T-helper 1 cell (primary cell): ENCODE measurements around the gene SEPTIN2.
"Not testable (repeated sequence)": the region's sequence is repeated elsewhere in the genome, so short reads cannot be mapped to it uniquely, and the experiment has no call there.

Experiments used
- DNase-seq, 5 donors: peaks; one replicate each; pipeline ENCODE4 v3.0.0-alpha.2; 2012 to 2020

Gene SEPTIN2

DNA sequence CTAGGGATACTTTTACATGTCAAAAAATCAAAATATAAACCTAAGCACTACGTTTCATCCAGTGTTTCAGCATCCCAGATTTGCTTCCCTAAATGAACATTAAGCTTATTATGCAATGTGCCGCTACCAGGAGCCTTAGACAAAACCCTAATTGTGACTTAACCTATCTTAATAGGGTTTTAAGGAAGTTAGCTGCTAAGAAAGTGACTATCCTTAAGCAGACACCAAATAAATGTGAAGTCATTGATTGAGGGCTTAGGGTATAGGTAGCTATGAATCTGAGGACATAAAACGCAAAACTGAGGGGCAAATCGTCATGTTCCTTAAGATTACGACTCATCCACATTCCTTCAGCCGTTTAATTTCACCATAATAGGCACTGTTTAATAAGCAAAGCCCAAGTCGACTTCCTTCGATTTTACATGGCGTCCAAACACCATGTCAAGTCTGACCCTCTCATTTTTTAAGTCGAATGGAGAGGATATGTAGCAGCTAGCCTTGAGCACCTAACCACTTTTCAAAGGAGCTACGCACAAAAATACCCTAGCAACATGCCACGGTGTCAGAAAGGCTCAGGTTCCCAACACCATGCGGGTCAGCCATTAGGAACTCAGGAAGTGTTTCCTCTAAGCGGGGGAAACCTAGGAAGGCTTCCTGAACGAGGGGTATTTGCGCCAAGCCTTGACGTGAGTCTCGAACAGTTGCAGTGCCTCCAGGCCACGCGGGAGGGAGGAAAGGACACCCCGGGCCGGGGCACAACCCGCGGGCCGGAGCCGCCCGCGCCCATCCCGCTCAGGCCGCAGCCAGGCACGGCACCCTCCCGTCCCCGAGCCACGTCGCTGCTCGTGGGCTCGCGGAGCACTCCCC lies 1.3 kb upstream of the SEPTIN2 start:
- no peak for DNase-seq

DNA sequence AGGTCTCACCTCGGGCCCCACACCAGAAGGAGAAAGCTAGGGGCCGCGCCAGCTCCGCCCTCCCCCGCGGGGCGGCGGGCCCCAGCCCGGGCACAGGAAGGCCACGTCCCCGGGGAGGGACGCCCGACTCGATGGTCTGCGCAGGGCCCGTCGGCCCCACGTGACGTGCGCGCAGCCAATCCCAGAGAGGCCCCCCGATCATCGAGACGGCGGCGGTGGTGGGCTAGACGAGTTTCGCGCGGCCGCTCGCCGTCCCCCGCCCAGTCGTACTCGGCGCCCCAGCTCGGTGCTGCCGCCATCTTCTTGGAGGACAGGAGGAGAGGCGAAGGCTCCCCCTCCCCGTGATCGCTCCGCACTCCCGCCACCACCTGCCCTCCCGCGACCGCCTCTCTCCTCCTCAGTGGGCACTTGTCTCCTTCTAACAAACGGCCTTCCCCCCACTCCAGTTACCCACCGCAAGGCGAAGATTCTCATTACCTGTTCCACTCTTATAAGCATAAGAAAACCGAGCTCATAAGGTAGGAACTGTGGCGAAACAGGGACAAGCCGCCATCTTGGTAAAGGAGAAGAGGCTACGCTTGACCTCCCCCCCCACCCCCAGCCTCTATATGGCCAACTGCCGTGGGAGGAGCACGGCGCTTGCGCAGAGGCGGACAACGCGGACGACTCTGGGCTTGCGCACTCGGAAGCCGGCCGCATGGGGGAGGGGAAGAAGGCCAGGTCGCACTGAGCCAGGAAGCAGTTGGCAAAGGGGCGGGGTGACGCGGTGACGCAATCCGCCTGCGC lies 439 bp upstream of the SEPTIN2 start, which contains the start of gene HDLBP:
Gene HDLBP (minus strand): TSS at position 580 of the 786 bp plus-strand sequence. CDS start 48,803 bp downstream, outside the sequence.
- peak; percentile 100 for DNase-seq

- DNase-seq, result no peak
These were observed 1.1 kb downstream of the SEPTIN2 start for GRCh38 chr2:241316825-241317224.

GRCh38 chr2:241317391-241317790 lies 1.7 kb downstream of the SEPTIN2 start:
- no peak for DNase-seq

DNA sequence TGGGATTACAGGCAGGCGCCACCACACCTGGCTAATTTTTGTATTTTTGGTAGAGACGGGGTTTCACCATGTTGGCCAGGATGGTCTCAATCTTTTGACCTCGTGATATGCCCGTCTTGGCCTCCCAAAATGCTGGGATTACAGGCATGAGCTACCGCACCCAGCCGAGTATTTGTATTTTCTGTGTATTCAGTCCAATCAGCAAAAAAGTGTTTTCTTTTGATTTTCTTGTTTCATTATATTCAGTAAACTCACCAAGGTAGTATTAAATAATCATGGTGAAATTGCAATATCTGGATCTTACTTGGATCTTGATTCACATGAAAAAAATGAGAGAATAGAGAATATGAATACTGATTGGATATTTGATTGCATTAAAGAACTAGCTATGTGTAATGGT lies 3.1 kb downstream of the SEPTIN2 start:
- DNase-seq, result not testable (repeated sequence)

- DNase-seq, result no peak
These were observed 4.7 kb downstream of the SEPTIN2 start for GRCh38 chr2:241320394-241320793.

DNA sequence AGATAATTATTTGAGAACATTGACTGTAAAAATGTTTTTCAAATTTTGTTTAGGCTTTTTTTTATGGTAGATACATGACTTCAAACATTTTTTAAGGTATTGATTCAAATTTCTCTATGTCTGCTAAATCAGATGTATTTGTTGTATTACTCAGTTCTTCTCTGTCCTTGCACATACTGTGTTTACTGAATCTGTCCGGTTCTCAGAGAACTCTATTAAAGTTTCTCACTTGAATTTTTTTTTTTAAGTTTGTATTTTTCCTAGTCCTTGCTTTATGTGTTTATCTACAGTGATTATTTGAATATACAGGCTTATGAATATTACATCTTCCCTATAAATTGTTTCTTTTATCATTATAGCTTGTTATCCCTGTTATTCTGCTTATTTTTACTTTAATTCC lies 5.3 kb downstream of the SEPTIN2 start:
- DNase-seq, result no peak

DNA sequence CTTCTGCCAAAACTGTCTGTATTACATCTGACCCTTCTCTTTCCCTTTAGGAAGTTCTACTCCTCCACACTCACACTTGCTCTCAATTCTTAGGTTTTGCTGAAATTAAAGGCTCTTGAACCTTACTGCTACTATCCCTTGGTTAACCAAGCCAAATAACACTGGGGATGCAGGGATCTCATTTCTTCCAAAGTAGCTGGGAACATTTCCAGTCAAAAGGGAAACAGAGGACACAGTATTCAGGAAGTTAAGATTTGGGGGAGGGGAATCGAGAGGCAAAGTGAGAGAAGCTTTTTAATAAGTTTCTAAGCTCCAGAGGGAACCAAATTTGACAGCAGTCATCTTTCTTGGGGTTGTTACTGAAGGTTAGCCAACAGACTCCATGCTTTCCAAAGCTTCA lies 6.2 kb downstream of the SEPTIN2 start:
- DNase-seq, result no peak

GRCh38 chr2:241323778-241324177 lies 8.1 kb downstream of the SEPTIN2 start:
- no peak for DNase-seq

GRCh38 chr2:241324775-241325174 lies 9.1 kb downstream of the SEPTIN2 start:
- no peak for DNase-seq

DNA sequence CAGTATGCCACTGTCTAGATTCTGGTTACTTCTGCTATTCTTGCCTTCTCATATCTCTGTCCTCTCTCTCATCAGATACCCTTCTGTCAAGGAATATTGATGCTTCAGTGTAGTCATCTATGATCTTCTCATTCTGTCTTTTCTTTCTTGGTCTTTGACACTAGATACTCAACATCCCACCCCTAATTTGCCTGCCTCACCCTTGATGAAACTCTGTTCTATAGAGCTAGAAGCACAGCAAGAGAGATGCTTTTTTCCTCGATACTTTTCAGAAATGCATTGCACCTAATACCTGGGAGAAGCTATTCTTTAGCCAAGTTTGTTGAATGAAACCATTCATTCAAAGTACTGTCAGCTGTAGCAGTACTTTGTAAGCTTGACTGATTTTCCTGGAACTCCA lies 9.5 kb downstream of the SEPTIN2 start:
- DNase-seq, result no peak

DNA sequence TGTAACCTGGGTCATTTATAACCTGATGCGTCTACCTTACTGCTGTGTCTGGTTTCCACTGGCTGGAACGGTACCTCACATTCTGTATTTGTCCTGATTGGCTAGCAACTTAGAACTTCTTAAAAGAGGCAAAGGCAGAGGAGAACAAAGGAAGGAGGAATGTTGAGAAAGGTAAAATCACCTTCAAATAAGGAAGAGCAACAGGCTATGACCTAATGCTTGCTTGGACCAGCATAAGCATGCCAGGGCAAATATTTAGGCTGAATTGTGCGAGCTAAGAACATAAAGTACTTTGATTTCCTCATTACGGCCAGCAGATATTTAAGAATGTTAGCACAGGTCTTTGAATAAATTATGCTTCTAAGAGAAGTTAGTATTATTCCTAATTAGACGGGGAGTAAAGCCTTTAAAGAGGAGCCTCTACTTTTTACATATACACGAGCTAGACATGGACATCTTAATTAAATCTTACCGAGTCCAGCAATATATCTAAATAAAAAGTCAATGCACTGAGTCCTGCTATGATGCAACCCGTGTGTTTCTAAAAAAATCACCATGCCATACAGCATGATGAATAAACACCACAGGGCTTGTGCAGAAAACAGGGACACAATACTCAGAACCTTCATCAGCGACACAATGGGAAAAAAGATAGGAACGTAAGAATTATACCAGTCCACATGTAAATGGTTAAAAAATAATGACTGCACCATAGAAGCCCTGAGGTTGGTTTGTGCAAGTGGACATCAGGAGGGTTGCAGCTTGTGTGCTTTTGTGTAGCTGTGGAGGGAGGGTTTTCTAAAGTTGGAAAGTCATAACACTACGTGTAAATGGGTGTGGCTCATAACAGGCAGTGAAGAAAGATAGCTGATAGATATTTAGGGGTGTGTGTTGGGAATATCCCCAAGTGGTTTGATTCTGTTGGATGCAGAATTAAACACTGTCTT lies 14.2 kb downstream of the SEPTIN2 start:
- no peak for DNase-seq

DNA sequence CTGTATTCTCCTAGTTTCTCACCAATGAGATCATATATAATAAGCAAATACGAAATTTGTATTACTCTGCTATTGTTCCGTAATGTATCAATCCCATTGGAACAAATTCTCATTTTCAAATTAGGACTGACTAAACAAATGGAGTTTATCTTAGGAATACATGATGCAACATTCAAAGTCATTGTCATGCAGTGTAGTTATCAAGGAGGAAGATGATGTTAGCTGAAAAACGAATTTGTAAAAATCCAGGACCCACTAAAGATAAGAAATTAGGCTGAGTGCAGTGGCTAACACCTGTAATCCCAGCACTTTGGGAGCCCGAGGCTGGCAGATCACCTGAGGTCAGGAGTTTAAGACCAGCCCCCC lies 14.9 kb downstream of the SEPTIN2 start:
- DNase-seq, result no peak

GRCh38 chr2:241334813-241335212 lies 19.1 kb downstream of the SEPTIN2 start:
- DNase-seq, result no peak

GRCh38 chr2:241339839-241340630 lies 24.3 kb downstream of the SEPTIN2 start:
- DNase-seq, result no peak

DNA sequence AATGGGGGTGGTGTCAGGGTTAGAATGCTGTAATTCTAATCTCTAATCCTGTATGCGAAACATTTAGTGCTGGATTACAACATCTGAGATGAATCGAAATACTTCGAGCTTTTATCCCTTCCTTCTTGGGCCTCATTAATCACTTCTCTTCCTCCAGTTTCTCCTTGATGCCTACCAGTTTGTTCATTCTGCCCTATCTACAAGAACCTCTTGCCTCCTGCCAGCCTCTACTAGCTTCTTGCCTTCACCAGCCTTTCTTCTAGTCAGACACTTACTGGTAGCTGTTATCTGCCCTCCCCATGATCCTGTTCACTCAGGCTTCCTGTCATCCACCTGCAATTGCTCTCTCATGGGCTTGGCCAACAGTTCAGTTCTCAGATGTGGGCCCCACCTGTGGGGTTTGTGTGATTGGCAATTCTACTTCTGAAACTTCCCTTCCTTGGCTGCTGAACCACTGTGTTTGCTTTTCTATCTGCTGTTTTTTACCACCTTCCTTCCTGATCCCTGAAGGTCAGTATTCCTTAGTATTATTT lies 25.0 kb downstream of the SEPTIN2 start:
- DNase-seq, result no peak

- DNase-seq, result no peak
These were observed 29.4 kb downstream of the SEPTIN2 start for GRCh38 chr2:241344925-241345651.

DNA sequence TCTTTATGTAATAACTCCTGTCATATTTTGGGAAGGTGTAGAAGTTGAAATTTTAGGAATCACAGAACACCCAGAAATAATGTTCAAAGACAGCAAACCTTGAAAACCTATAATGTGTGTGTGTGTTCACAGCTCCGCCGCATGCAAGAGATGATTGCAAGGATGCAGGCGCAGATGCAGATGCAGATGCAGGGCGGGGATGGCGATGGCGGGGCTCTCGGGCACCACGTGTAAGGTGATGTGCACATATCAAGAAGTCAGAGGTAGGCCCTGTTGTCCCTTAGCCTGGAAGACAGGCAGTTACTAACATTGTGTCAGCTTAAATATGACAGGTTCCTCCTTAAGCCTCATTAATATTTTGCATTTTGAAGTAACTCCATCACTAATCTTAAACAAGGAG lies 34.2 kb downstream of the SEPTIN2 start:
- no peak for DNase-seq

GRCh38 chr2:241350530-241350877 lies 34.8 kb downstream of the SEPTIN2 start:
- DNase-seq, result no peak

DNA sequence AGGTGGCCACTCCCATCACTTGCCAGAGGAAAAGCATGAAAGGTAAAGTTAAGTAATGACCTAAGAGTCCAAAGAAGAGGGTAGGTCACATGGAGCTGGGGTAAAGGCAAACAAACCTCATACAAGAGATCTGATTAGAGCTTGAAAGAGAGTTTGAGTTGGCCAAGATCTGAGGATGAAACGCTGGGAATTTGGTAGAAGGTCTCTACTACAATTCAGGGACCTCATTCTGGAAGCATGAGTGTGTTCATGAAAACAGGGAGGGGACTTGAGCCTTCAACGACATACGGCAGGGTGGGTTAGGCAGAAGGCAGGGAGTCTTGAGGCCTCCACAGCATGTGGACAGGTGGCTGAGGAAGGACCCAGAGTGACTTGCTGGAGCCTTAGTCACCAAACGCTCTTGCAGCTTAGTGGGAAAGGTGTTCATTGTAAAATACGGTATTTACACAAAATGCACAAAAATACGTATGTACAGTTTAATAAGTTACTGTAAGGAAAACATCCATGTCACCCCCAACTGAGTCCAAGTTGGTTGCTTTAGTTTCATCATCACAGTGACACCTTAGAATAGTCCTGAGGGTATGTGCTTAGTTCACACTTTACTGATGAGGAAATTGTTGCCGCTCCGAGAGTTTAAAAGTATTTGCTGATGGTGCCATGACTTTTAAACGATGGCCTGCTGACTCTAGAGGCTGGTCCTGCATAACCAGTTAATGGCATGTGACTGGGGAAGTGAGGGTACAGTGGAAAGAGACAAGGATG lies 35.3 kb downstream of the SEPTIN2 start:
- no peak for DNase-seq
